Fibroblast of lung (primary cell): ENCODE data around the gene VWA8.

Experiments used
- EZH2 ChIP-seq: IDR thresholded peaks from 2 replicates; pipeline ENCODE4 v1.5.1; 2012; ENCODE audit warnings: low read length, control low read depth, mild to moderate bottlenecking; ENCODE audit errors: missing control alignments
- TF ChIP-seq, protein P1 (sequence below), 2 donors: IDR thresholded peaks in 1 of 2; conservative IDR thresholded peaks in 1 of 2; 1 replicate in 1 of 2; 2 replicates in 1 of 2; pipeline ENCODE4 v1.5.1; 2011 to 2012; ENCODE audit warnings: low read length in 2 of 2, control low read depth in 1 of 2, inconsistent platforms in 1 of 2, low read depth in 1 of 2, mild to moderate bottlenecking in 1 of 2

DNA sequence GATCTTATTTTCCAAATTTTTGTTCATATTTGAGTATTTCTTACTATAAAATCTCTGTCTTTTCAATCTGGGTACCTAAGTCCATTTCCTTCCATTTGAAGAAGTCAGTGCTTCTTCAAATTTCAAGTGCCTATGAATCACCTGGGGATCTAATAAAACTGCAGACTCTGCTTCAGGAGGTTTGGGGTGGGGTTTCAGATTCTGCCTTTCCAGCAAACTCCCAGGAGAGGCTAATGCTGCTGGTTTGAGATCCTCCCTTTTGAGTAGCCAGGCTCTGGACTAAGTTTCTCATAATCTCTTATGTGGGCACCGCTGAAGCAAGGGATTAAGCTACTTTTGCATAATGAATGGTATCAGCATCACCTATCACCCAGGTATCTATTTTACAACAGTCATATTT, 261.1 kb downstream of the VWA8 start:
- TF ChIP-seq, protein P1, sequence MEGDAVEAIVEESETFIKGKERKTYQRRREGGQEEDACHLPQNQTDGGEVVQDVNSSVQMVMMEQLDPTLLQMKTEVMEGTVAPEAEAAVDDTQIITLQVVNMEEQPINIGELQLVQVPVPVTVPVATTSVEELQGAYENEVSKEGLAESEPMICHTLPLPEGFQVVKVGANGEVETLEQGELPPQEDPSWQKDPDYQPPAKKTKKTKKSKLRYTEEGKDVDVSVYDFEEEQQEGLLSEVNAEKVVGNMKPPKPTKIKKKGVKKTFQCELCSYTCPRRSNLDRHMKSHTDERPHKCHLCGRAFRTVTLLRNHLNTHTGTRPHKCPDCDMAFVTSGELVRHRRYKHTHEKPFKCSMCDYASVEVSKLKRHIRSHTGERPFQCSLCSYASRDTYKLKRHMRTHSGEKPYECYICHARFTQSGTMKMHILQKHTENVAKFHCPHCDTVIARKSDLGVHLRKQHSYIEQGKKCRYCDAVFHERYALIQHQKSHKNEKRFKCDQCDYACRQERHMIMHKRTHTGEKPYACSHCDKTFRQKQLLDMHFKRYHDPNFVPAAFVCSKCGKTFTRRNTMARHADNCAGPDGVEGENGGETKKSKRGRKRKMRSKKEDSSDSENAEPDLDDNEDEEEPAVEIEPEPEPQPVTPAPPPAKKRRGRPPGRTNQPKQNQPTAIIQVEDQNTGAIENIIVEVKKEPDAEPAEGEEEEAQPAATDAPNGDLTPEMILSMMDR (conservative IDR thresholded peaks at IDR 0.05 in 1 of 2, IDR thresholded peaks at IDR 0.05 in 1 of 2; ENCODE audit: low read depth in 1 of 2, low read length in 2 of 2): no peak
- no peak for TF ChIP-seq EZH2
